Mesodermal cell (in vitro differentiated cells): ENCODE data around the gene SLC19A1.

ENCODE experiments used
- H3K27ac ChIP-seq: 2 replicates; pipeline ENCODE4 v1.7.0; 2013; ENCODE audit warnings: mild to moderate bottlenecking, low read depth, low read length, moderate library complexity; ENCODE audit not compliant: severe bottlenecking
- H3K36me3 ChIP-seq: 2 replicates; pipeline ENCODE4 v1.7.1; 2013; ENCODE audit warnings: mild to moderate bottlenecking, low read length, moderate library complexity; ENCODE audit not compliant: control insufficient read depth, insufficient read depth
- H3K4me1 ChIP-seq: one replicate; pipeline ENCODE4 v1.7.1; 2013; ENCODE audit warnings: mild to moderate bottlenecking, low read length; ENCODE audit not compliant: insufficient read depth, control insufficient read depth, poor library complexity, severe bottlenecking
- H3K4me3 ChIP-seq: 2 replicates; pipeline ENCODE4 v1.7.0; 2013; ENCODE audit warnings: low read length, control low read depth, mild to moderate bottlenecking; ENCODE audit not compliant: insufficient read depth, poor library complexity, severe bottlenecking; ENCODE audit errors: extremely low read depth
- H3K9me3 ChIP-seq: 2 replicates; pipeline ENCODE4 v1.7.1; 2013; ENCODE audit warnings: mild to moderate bottlenecking, low read length, moderate library complexity; ENCODE audit not compliant: control insufficient read depth
- WGBS, 2 experiments: methylation state at CpG; one replicate each; pipeline ENCODE4 v1.1.5; 2013; ENCODE audit warnings: missing lambda C conversion rate in 2 of 2; ENCODE audit not compliant: insufficient coverage in 2 of 2; 5-methylcytosine and 5-hydroxymethylcytosine counted together

Gene SLC19A1

GRCh38 chr21:45478115-45478801 lies 64.0 kb downstream of the SLC19A1 start:
- H3K27ac ChIP-seq = peak overlapping the region; percentile 45
- H3K9me3 ChIP-seq = no peaks in the 10 kb centered on the region
- H3K4me3 ChIP-seq = no peak overlapping the region
- H3K4me1 ChIP-seq = peaks cover 5% of the 10 kb centered on the region
- WGBS, 2 experiments = 74 to 79% methylated on average over 23 to 30 of the region's 32 CpGs
- peaks cover 95% of the 10 kb centered on the region for H3K36me3 ChIP-seq

GRCh38 chr21:45477176-45478114 lies 64.8 kb downstream of the SLC19A1 start:
- no peak overlapping the region for H3K4me3 ChIP-seq
- H3K36me3 ChIP-seq = peaks cover 95% of the 10 kb centered on the region
- H3K4me1 ChIP-seq = peaks cover 5% of the 10 kb centered on the region
- WGBS, 2 experiments = 89 to 95% methylated on average over 41 of the region's 44 CpGs
- H3K27ac ChIP-seq = no peak overlapping the region
- H3K9me3 ChIP-seq = no peaks in the 10 kb centered on the region

- peaks cover 93% of the 10 kb centered on the region for H3K36me3 ChIP-seq
- 95 to 99% methylated on average over 3 to 6 of the region's 6 CpGs for WGBS, 2 experiments
- H3K4me1 ChIP-seq = peaks cover 5% of the 10 kb centered on the region
- H3K27ac ChIP-seq = no peak overlapping the region
- H3K4me3 ChIP-seq = no peak overlapping the region
- H3K9me3 ChIP-seq = no peaks in the 10 kb centered on the region
Measured at GRCh38 chr21:45476582-45476981, 65.7 kb downstream of the SLC19A1 start.

- Histone ChIP-seq H3K4me3 (no peak overlapping the region), H3K27ac (no peak overlapping the region), H3K4me1 (peaks cover 11% of the 10 kb centered on the region), H3K9me3 (no peaks in the 10 kb centered on the region), H3K36me3 (peaks cover 95% of the 10 kb centered on the region)
- WGBS, 2 experiments = 97% methylated on average over 44 to 51 of the region's 53 CpGs
Measured at GRCh38 chr21:45475797-45476570, 66.3 kb downstream of the SLC19A1 start.

- H3K4me1 ChIP-seq = peaks cover 15% of the 10 kb centered on the region
- H3K9me3 ChIP-seq = no peaks in the 10 kb centered on the region
- peaks cover 90% of the 10 kb centered on the region for H3K36me3 ChIP-seq
- no peak overlapping the region for H3K4me3 ChIP-seq
- H3K27ac ChIP-seq = no peak overlapping the region
- WGBS, 2 experiments = 96 to 97% methylated on average over 36 to 43 of the region's 43 CpGs
Measured at GRCh38 chr21:45475004-45475685, 67.1 kb downstream of the SLC19A1 start.

GRCh38 chr21:45474323-45474950 lies 67.8 kb downstream of the SLC19A1 start:
- Histone ChIP-seq H3K4me3 (no peak overlapping the region), H3K4me1 (peaks cover 19% of the 10 kb centered on the region), H3K9me3 (no peaks in the 10 kb centered on the region), H3K36me3 (peaks cover 89% of the 10 kb centered on the region), H3K27ac (no peak overlapping the region)
- 95 to 99% methylated on average over 17 of the region's 18 CpGs for WGBS, 2 experiments

GRCh38 chr21:45473496-45474322 lies 68.5 kb downstream of the SLC19A1 start:
- 96 to 99% methylated on average over 23 to 24 of the region's 24 CpGs for WGBS, 2 experiments
- H3K27ac ChIP-seq = no peak overlapping the region
- no peak overlapping the region for H3K4me3 ChIP-seq
- no peaks in the 10 kb centered on the region for H3K9me3 ChIP-seq
- peaks cover 27% of the 10 kb centered on the region for H3K4me1 ChIP-seq
- H3K36me3 ChIP-seq = peaks cover 89% of the 10 kb centered on the region

- peaks cover 88% of the 10 kb centered on the region for H3K36me3 ChIP-seq
Measured at GRCh38 chr21:45472445-45473365, 69.5 kb downstream of the SLC19A1 start.

More at GRCh38 chr21:45472445-45473365, 69.5 kb downstream of the SLC19A1 start:
- Histone ChIP-seq H3K27ac (no peak overlapping the region), H3K4me3 (no peak overlapping the region), H3K4me1 (peaks cover 22% of the 10 kb centered on the region), H3K9me3 (no peaks in the 10 kb centered on the region)
- WGBS, 2 experiments = 94 to 98% methylated on average over 38 to 42 of the region's 42 CpGs
